Measurements from ENCODE around the gene GPRIN1. TPM values are rescaled to one million over a fixed set of nuclear protein-coding genes. Genes with fewer than 3 reads are reported as not detected.

Gene GPRIN1
- total RNA-seq, 1 experiment from 2014 or later = 8.5 TPM

DNA sequence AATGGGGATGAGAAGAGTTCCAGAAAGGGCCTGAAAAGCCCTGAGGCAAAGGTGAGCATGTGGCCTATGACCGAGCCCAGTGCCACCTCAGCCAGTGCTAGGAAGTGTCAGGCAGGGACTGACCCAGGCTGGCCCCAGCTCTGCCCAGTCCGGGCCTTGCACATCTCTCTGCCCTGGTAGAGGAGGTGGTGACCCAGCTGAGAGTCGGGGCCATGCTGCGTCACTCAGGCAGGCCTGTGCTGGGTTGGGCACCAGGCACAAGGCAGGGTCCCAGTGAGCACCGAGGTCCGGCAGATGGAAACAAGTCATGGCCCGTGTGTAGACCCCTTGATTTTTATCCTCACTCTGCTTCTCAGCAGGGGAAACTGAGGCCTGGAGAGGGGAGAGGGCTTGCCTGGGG lies 60.1 kb downstream of the GPRIN1 start (continued):
- TF ChIP-seq, protein P1, sequence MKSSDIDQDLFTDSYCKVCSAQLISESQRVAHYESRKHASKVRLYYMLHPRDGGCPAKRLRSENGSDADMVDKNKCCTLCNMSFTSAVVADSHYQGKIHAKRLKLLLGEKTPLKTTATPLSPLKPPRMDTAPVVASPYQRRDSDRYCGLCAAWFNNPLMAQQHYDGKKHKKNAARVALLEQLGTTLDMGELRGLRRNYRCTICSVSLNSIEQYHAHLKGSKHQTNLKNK (CRISPR knock-in tag; IDR thresholded peaks at IDR 0.05) = no peak

DNA sequence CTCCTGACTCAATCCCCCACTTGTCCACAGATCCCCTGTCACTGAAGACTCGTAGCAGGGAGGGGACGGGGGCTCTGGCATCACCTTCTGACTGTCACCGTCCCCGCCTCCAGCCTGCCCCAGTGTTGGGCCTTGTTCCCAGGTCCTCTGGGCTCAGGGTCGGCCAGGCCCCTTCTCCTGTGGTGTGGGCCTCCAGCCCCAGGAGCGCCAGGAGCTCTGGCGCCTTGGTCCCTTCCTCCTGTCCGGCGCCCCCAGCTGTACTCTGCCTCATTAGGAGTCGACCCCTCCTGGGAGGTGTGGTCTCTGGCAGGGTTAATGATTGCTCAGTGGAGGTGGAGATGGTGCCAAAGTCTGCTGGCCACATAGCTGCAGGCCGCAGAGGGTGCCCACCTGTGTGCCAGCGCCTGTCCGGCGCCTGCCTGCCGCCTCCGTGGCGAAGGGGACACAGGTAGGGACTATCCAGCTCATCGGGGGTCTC lies 61.0 kb downstream of the GPRIN1 start, which contains the start of gene CDHR2:
CDHR2 (plus strand) TSS at position 376 of the 478 bp plus-strand sequence. CDS start 16,011 bp downstream, outside the sequence.
- no peak within 1 kb of the TSS for H3K27ac Mint-ChIP-seq
- TF ChIP-seq GTF2I (CRISPR knock-in tag; conservative IDR thresholded peaks at IDR 0.05) (no peak), MXD4 (CRISPR knock-in tag; IDR thresholded peaks at IDR 0.05; ENCODE audit: borderline replicate concordance) (no peak), ZNF317 (CRISPR knock-in tag; IDR thresholded peaks at IDR 0.05; ENCODE audit: borderline replicate concordance, low read depth) (no peak), TCF7 (CRISPR knock-in tag; IDR thresholded peaks at IDR 0.05; ENCODE audit: low read depth) (no peak), ZNF232 (CRISPR knock-in tag; IDR thresholded peaks at IDR 0.05) (no peak), GRHL2 (CRISPR knock-in tag; IDR thresholded peaks at IDR 0.05; ENCODE audit: insufficient replicate concordance, severe bottlenecking) (no peak)
- TF ChIP-seq, protein P2, sequence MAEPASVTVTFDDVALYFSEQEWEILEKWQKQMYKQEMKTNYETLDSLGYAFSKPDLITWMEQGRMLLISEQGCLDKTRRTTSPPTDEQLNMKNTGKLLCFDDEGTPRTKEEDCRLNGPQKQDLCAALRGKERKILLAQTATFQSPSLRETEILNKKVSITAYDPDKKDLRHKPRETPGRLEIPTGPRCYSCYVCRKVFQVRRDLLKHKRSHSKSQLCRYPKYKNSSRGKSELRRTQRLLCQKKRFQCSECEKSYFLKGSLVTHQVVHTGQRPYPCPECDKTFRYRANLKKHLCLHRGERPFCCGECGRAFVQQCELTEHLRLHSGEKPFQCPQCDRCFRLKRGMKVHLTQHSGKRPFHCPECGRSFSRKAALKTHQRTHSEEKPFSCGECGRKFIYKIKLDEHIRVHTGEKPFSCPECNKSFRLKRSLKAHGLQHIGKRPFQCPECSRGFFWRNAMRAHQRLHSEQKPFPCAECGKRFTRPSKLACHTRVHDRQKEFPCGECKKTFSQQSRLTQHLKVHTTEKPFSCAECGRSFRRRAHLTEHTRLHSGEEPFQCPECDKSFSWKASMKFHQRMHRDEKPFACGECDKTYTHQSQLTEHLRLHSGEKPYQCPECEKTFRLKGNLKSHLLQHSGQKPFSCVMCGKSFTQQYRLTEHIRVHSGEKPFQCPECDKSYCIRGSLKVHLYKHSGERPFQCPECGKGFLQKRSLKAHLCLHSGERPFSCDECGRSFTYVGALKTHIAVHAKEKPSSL (CRISPR knock-in tag; conservative IDR thresholded peaks at IDR 0.05) = no peak
- no peaks in the 10 kb centered on the region for H3K36me3 Mint-ChIP-seq

DNA sequence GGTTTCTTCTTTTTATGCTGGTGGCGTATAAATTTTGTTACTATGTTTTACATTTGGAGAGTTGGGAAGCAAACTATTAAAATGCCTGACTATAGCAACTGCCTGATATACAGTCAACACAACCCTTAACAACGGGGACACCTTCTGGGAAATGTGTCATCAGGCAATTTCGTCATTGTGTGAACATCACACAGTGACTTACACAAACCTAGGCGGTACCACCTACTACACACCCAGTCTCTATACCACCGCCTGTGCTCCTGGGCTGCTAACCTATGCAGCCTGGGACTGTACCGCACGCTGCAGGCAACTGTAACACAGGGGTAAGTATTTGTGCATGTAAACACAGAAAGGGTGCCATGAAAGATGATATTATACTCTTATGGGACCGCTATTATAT lies 62.2 kb downstream of the GPRIN1 start:
- TF ChIP-seq, protein P3, sequence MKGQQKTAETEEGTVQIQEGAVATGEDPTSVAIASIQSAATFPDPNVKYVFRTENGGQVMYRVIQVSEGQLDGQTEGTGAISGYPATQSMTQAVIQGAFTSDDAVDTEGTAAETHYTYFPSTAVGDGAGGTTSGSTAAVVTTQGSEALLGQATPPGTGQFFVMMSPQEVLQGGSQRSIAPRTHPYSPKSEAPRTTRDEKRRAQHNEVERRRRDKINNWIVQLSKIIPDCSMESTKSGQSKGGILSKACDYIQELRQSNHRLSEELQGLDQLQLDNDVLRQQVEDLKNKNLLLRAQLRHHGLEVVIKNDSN (CRISPR knock-in tag; IDR thresholded peaks at IDR 0.05) = no peak
- TF ChIP-seq, protein P4, sequence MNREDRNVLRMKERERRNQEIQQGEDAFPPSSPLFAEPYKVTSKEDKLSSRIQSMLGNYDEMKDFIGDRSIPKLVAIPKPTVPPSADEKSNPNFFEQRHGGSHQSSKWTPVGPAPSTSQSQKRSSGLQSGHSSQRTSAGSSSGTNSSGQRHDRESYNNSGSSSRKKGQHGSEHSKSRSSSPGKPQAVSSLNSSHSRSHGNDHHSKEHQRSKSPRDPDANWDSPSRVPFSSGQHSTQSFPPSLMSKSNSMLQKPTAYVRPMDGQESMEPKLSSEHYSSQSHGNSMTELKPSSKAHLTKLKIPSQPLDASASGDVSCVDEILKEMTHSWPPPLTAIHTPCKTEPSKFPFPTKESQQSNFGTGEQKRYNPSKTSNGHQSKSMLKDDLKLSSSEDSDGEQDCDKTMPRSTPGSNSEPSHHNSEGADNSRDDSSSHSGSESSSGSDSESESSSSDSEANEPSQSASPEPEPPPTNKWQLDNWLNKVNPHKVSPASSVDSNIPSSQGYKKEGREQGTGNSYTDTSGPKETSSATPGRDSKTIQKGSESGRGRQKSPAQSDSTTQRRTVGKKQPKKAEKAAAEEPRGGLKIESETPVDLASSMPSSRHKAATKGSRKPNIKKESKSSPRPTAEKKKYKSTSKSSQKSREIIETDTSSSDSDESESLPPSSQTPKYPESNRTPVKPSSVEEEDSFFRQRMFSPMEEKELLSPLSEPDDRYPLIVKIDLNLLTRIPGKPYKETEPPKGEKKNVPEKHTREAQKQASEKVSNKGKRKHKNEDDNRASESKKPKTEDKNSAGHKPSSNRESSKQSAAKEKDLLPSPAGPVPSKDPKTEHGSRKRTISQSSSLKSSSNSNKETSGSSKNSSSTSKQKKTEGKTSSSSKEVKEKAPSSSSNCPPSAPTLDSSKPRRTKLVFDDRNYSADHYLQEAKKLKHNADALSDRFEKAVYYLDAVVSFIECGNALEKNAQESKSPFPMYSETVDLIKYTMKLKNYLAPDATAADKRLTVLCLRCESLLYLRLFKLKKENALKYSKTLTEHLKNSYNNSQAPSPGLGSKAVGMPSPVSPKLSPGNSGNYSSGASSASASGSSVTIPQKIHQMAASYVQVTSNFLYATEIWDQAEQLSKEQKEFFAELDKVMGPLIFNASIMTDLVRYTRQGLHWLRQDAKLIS (CRISPR knock-in tag; IDR thresholded peaks at IDR 0.05; ENCODE audit: borderline replicate concordance) = no peak
- peak; percentile 88 for TF ChIP-seq GABPB1 (CRISPR knock-in tag; IDR thresholded peaks at IDR 0.05)
- TF ChIP-seq, protein P5, sequence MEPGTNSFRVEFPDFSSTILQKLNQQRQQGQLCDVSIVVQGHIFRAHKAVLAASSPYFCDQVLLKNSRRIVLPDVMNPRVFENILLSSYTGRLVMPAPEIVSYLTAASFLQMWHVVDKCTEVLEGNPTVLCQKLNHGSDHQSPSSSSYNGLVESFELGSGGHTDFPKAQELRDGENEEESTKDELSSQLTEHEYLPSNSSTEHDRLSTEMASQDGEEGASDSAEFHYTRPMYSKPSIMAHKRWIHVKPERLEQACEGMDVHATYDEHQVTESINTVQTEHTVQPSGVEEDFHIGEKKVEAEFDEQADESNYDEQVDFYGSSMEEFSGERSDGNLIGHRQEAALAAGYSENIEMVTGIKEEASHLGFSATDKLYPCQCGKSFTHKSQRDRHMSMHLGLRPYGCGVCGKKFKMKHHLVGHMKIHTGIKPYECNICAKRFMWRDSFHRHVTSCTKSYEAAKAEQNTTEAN (CRISPR knock-in tag; IDR thresholded peaks at IDR 0.05) = no peak
- POLR2A ChIA-PET = interaction anchor here (1.0 kb wide), 2 partner anchors 10 to 11 kb away, joined by 3 read pairs; partner anchors contain the start of gene RNF44
- Mint-ChIP-seq H3K4me3 (no peak overlapping the region), H3K9me3 (no peaks in the 10 kb centered on the region), H3K4me1 (peaks cover 15% of the 10 kb centered on the region), H3K27me3 (ENCODE audit: low read depth) (no peaks in the 10 kb centered on the region; the same call in 1 of the 2 replicates), H3K27ac (no peak overlapping the region; the same call in 1 of the 2 replicates), H3K36me3 (no peaks in the 10 kb centered on the region)
- no peak for DNase-seq (ENCODE audit: low spot score)
- ATAC-seq = no peak
- CTCF ChIA-PET = interaction anchor here (1.2 to 1.3 kb wide), 2 partner anchors 10 to 100 kb away, joined by 5 read pairs; no protein-coding TSS in a partner anchor

More for the DNA sequence above, 61.0 kb downstream of the GPRIN1 start, which contains the start of gene CDHR2:
- CTCF ChIA-PET = interaction anchor here (0.8 to 1.7 kb wide), 2 partner anchors 13 to 109 kb away, joined by 3 to 6 read pairs; no protein-coding TSS in a partner anchor
- POLR2A ChIA-PET = interaction anchor here (0.5 to 0.9 kb wide), 2 partner anchors 13 to 1040 kb away, joined by 3 read pairs; no protein-coding TSS in a partner anchor
- no peak within 1 kb of the TSS for H3K4me3 Mint-ChIP-seq
- no peaks in the 10 kb centered on the region for H3K9me3 Mint-ChIP-seq
- H3K4me1 Mint-ChIP-seq = peaks cover 27% of the 10 kb centered on the region
- no peaks in the 10 kb centered on the region; the same call in none of the 2 replicates for H3K27me3 Mint-ChIP-seq (ENCODE audit: low read depth)
- no peak for DNase-seq (ENCODE audit: low spot score)
- ATAC-seq = peak; percentile 11; the same call in 1 of the 2 replicates

Small RNA genes lying within 50 kb of the gene (microRNA-seq; reads per million reads assigned to microRNA genes)
- gene MIR4281 (ENCODE audit: borderline number of aligned reads) = not detected

Other genes with a start within 250 kb of the GPRIN1 start
- gene KIAA1191, start 248.4 kb downstream of the GPRIN1 start, total RNA-seq (2021) = 92.7 to 111 TPM (median 103 TPM) in 3 replicates
- 6.8 to 11.4 TPM (median 10.9 TPM) in 3 replicates for gene ARL10, start 244.7 kb downstream of the GPRIN1 start, total RNA-seq (2021)
- gene NOP16, start 221.6 kb downstream of the GPRIN1 start, total RNA-seq (2021) = 51.7 to 57.7 TPM (median 52.1 TPM) in 3 replicates
- 98.2 to 112 TPM (median 108 TPM) in 3 replicates for gene HIGD2A, start 221.4 kb downstream of the GPRIN1 start, total RNA-seq (2021)
- gene CLTB, start 193.6 kb downstream of the GPRIN1 start, total RNA-seq (2021) = 28.6 to 33.8 TPM (median 30.3 TPM) in 3 replicates
- gene FAF2, start 161.8 kb downstream of the GPRIN1 start, total RNA-seq (2021) = 31.9 to 32.9 TPM (median 32.1 TPM) in 3 replicates
- gene RNF44, start 72.8 kb downstream of the GPRIN1 start, total RNA-seq (2021) = 204 to 233 TPM (median 216 TPM) in 3 replicates
- 0.44 to 1.1 TPM (median 0.63 TPM) in 3 replicates for gene CDHR2, start 60.8 kb downstream of the GPRIN1 start, total RNA-seq (2021)
- gene SNCB, start 20.4 kb upstream of the GPRIN1 start, total RNA-seq (2021) = 6.8 to 13.4 TPM (median 9.6 TPM) in 3 replicates
- gene EIF4E1B, start 20.5 kb upstream of the GPRIN1 start, total RNA-seq (2021) = 0.74 to 1.3 TPM (median 1.1 TPM) in 3 replicates
- 45.7 to 47.8 TPM (median 46.1 TPM) in 3 replicates for gene TSPAN17, start 37.3 kb upstream of the GPRIN1 start, total RNA-seq (2021)
- 7.9 to 10.2 TPM (median 9.4 TPM) in 3 replicates for gene UNC5A, start 200.4 kb upstream of the GPRIN1 start, total RNA-seq (2021)

Measured in WTC11 (cell line).